ENCODE data around the gene SPRN.

SPRN gene

DNA sequence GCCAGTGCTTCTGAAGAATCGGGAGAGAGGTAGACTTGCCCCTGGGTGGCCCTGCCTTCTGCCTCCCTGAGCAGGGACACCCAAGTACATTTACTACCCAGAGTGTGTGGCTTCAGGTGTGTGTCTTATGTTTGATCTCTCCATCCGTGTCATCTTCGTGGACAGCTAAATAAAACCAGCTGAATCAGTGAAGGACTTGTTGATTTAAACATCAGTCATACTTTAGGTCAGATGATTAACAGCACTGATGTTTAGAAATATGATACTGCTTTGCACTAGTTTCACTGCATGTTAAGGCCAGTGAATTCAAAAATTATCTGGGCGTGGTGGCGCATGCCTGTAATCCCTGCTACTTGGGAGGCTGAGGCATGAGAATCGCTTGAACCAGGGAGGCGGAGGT, 26.5 kb downstream of the SPRN start:
- TF ChIP-seq EZH2phosphoT487 (conservative IDR thresholded peaks at IDR 0.05; ENCODE audit: low read length), result no peak
- TF ChIP-seq, protein P1, sequence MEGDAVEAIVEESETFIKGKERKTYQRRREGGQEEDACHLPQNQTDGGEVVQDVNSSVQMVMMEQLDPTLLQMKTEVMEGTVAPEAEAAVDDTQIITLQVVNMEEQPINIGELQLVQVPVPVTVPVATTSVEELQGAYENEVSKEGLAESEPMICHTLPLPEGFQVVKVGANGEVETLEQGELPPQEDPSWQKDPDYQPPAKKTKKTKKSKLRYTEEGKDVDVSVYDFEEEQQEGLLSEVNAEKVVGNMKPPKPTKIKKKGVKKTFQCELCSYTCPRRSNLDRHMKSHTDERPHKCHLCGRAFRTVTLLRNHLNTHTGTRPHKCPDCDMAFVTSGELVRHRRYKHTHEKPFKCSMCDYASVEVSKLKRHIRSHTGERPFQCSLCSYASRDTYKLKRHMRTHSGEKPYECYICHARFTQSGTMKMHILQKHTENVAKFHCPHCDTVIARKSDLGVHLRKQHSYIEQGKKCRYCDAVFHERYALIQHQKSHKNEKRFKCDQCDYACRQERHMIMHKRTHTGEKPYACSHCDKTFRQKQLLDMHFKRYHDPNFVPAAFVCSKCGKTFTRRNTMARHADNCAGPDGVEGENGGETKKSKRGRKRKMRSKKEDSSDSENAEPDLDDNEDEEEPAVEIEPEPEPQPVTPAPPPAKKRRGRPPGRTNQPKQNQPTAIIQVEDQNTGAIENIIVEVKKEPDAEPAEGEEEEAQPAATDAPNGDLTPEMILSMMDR (IDR thresholded peaks at IDR 0.05; ENCODE audit: insufficient read depth, low read length, poor library complexity, severe bottlenecking), result no peak
- no peaks in the 10 kb centered on the region for H3K9me2 ChIP-seq (replicated peaks; ENCODE audit: insufficient read depth, low read length)
- peaks cover 7% of the 10 kb centered on the region; the same call in 1 of the 2 replicates for H3F3A ChIP-seq (ENCODE audit: insufficient read depth)
- no peaks in the 10 kb centered on the region for H3K27me3 ChIP-seq (ENCODE audit: low read length)
- H3K9me3 ChIP-seq (ENCODE audit: insufficient read depth, low read length), result no peaks in the 10 kb centered on the region
- H3K79me2 ChIP-seq (ENCODE audit: insufficient read depth, low read length), result peaks cover 22% of the 10 kb centered on the region
- H3K36me3 ChIP-seq (ENCODE audit: low read length), result no peaks in the 10 kb centered on the region
- no peaks in the 10 kb centered on the region for H4K20me1 ChIP-seq (ENCODE audit: low read depth, low read length)
- no peak overlapping the region for H3K9ac ChIP-seq (ENCODE audit: low read length)
- H2AFZ ChIP-seq (ENCODE audit: low read depth, low read length, severe bottlenecking), result no peak overlapping the region
- no peak overlapping the region for H3K27ac ChIP-seq (ENCODE audit: low read depth, low read length)
- no peak overlapping the region for H3K4me2 ChIP-seq (ENCODE audit: low read depth, low read length, poor library complexity, severe bottlenecking)
- H3K4me3 ChIP-seq (ENCODE audit: insufficient read depth, low read length, poor library complexity, severe bottlenecking), result no peak overlapping the region

DNA sequence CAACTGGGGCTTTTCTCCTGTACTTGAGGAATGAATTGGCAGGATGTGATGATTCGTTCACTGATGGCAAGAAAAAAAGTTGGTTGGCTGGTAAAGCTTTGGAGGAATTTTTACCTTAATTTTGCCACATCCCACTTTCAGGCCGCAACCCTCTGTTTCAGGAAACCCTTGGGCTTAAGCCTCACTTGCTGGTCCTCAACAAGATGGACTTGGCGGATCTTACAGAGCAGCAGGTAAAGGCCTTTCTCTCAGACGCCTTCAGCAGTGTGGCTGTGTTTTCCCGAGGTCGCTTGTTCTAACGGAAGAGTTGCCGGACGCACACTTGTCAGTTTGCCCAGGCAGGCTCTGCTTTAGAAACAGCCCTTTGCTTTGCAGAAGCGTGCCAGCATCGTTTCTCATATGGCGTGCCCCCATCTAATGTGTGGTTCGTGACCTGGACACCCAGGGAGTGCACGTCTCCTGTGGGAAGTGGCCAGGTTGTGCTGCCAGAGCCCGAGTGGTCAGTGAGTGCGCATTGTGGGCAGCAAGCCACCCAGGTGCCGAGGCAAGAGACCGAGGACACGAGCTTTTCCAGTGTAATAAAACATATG, 28.3 kb downstream of the SPRN start:
- Histone ChIP-seq H3F3A (ENCODE audit: insufficient read depth) (peaks cover 7% of the 10 kb centered on the region; the same call in 1 of the 2 replicates), H3K79me2 (ENCODE audit: insufficient read depth, low read length) (peaks cover 22% of the 10 kb centered on the region), H3K9me3 (ENCODE audit: insufficient read depth, low read length) (no peaks in the 10 kb centered on the region), H3K27me3 (ENCODE audit: low read length) (no peaks in the 10 kb centered on the region), H3K4me2 (ENCODE audit: low read depth, low read length, poor library complexity, severe bottlenecking) (no peak overlapping the region), H3K9me2 (replicated peaks; ENCODE audit: insufficient read depth, low read length) (no peaks in the 10 kb centered on the region), H2AFZ (ENCODE audit: low read depth, low read length, severe bottlenecking) (no peak overlapping the region), H3K27ac (ENCODE audit: low read depth, low read length) (no peak overlapping the region), H3K4me3 (ENCODE audit: insufficient read depth, low read length, poor library complexity, severe bottlenecking) (no peak overlapping the region), H3K36me3 (ENCODE audit: low read length) (no peaks in the 10 kb centered on the region), H4K20me1 (ENCODE audit: low read depth, low read length) (no peaks in the 10 kb centered on the region), H3K9ac (ENCODE audit: low read length) (no peak overlapping the region)
- TF ChIP-seq, protein P1 (IDR thresholded peaks at IDR 0.05; ENCODE audit: insufficient read depth, low read length, poor library complexity, severe bottlenecking), result no peak
- TF ChIP-seq EZH2phosphoT487 (conservative IDR thresholded peaks at IDR 0.05; ENCODE audit: low read length), result no peak

DNA sequence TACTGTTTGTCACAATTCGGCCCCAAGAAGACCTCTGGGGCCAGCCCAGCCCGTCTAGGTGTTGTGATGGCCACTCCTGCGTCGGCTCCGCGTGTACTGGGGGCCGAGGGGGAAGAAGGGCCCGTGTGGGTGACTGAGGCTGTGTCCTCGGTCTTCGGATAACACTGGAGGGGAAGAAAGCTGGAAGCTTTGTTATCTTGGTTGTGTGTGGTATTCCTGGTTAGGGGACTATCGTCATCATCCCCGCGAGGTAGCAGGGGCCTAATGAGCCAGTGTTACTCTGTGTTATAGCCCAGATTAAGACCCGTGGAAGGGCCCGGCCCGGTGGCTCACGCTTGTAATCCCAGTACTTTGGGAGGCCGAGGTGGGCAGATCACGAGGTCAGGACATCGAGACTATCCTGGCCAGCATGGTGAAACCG, 29.6 kb downstream of the SPRN start:
- H3K4me3 ChIP-seq (ENCODE audit: insufficient read depth, low read length, poor library complexity, severe bottlenecking), result peak overlapping the region; percentile 73
- H3K27ac ChIP-seq (ENCODE audit: low read depth, low read length), result peak overlapping the region; percentile 42
- H2AFZ ChIP-seq (ENCODE audit: low read depth, low read length, severe bottlenecking), result peak overlapping the region; percentile 90
- H3K4me2 ChIP-seq (ENCODE audit: low read depth, low read length, poor library complexity, severe bottlenecking), result peak overlapping the region; percentile 86
- peak overlapping the region; percentile 93 for H3K9ac ChIP-seq (ENCODE audit: low read length)
- H3K79me2 ChIP-seq (ENCODE audit: insufficient read depth, low read length), result peaks cover 22% of the 10 kb centered on the region
- no peaks in the 10 kb centered on the region for H4K20me1 ChIP-seq (ENCODE audit: low read depth, low read length)
- no peak for TF ChIP-seq EZH2phosphoT487 (conservative IDR thresholded peaks at IDR 0.05; ENCODE audit: low read length)
- TF ChIP-seq, protein P1 (IDR thresholded peaks at IDR 0.05; ENCODE audit: insufficient read depth, low read length, poor library complexity, severe bottlenecking), result no peak
- H3K9me2 ChIP-seq (replicated peaks; ENCODE audit: insufficient read depth, low read length), result no peaks in the 10 kb centered on the region
- H3K9me3 ChIP-seq (ENCODE audit: insufficient read depth, low read length), result no peaks in the 10 kb centered on the region
- peaks cover 13% of the 10 kb centered on the region for H3F3A ChIP-seq (ENCODE audit: insufficient read depth)
- H3K36me3 ChIP-seq (ENCODE audit: low read length), result no peaks in the 10 kb centered on the region
- no peaks in the 10 kb centered on the region for H3K27me3 ChIP-seq (ENCODE audit: low read length)

All from SU-DHL-6 (cell line).